GM18508 (cell line): ENCODE measurements around the gene STPG3.

Source experiments
- ATAC-seq: cut with Tn5 transposase; IDR thresholded peaks from one replicate; pipeline ENCODE4 v1.9.1; 2021; ENCODE audit warnings: moderate number of reproducible peaks; ENCODE audit not compliant: insufficient read depth, unreplicated experiment

STPG3 gene

GRCh38 chr9:137221506-137222111 lies 29.5 kb upstream of the STPG3 start:
- ATAC-seq, result no peak

GRCh38 chr9:137222190-137223077 lies 28.7 kb upstream of the STPG3 start, which contains the start of gene RNF208:
TSS of gene RNF208 (minus strand) at chr9:137222240. CDS start at chr9:137221212, 1,028 bp downstream.
- ATAC-seq, result no peak

- ATAC-seq, result peak; percentile 42
These were observed 27.8 kb upstream of the STPG3 start for GRCh38 chr9:137223078-137223970.

- no peak for ATAC-seq
These were observed 26.0 kb upstream of the STPG3 start, which contains the start of gene CYSRT1 for GRCh38 chr9:137224830-137225694. TSS of gene CYSRT1 (plus strand) at chr9:137225174. CDS start at chr9:137225622, 448 bp downstream.

- ATAC-seq, result no peak
These were observed 25.3 kb upstream of the STPG3 start for GRCh38 chr9:137225699-137226331.

GRCh38 chr9:137226338-137227053 lies 24.6 kb upstream of the STPG3 start:
- no peak for ATAC-seq

GRCh38 chr9:137227054-137227852 lies 23.8 kb upstream of the STPG3 start, which contains the start of gene RNF224:
TSS of gene RNF224 (plus strand) at chr9:137227502. CDS start at chr9:137228336, 834 bp downstream.
- no peak for ATAC-seq

- no peak for ATAC-seq
These were observed 23.1 kb upstream of the STPG3 start for GRCh38 chr9:137227853-137228505.

GRCh38 chr9:137228506-137228967 lies 22.5 kb upstream of the STPG3 start:
- ATAC-seq, result no peak

GRCh38 chr9:137228968-137229896 lies 21.9 kb upstream of the STPG3 start:
- no peak for ATAC-seq

- no peak for ATAC-seq
These were observed 21.0 kb upstream of the STPG3 start for GRCh38 chr9:137229903-137230704.

- ATAC-seq, result no peak
These were observed 20.2 kb upstream of the STPG3 start, which contains the start of gene SLC34A3 for GRCh38 chr9:137230705-137231371. TSS of gene SLC34A3 (plus strand) at chr9:137230901. CDS start at chr9:137231703, 802 bp downstream.

- ATAC-seq, result no peak
These were observed 19.6 kb upstream of the STPG3 start for GRCh38 chr9:137231372-137232039.

- no peak for ATAC-seq
These were observed 19.0 kb upstream of the STPG3 start for GRCh38 chr9:137232101-137232500.
